ENCODE data around the gene FZR1. TPM values are rescaled to one million over a fixed set of nuclear protein-coding genes. Genes with fewer than 3 reads are reported as not detected.
A peak's percentile ranks its signal among the peaks of the same experiment; 100 is the strongest.
"Not testable (repeated sequence)": the region's sequence is repeated elsewhere in the genome, so short reads cannot be mapped to it uniquely, and the experiment has no call there.

Gene FZR1
- total RNA-seq, 1 donor from 2014 or later, result 45.3 TPM

- H3K36me3 Mint-ChIP-seq (ENCODE audit: low read depth), result peaks cover 10% of the 10 kb centered on the region
- intact Hi-C loops (cut with micrococcal nuclease), result loop anchor here (2.0 to 5.0 kb wide), 2 partner anchors 895 to 1345 kb away; partner anchors contain the start of genes CHAF1A and DOT1L
- H3K27me3 Mint-ChIP-seq (ENCODE audit: insufficient read depth), result no peaks in the 10 kb centered on the region
- peak; percentile 15 for DNase-seq (ENCODE audit: low spot score)
- no peaks in the 10 kb centered on the region for H3K9me3 Mint-ChIP-seq
- peak overlapping the region; percentile 93 for H3K4me3 Mint-ChIP-seq
- H3K4me1 Mint-ChIP-seq (ENCODE audit: low read depth), result peaks cover 40% of the 10 kb centered on the region
- peak overlapping the region; percentile 91 for H3K27ac Mint-ChIP-seq
Measured at GRCh38 chr19:3507371-3508120, 1.4 kb downstream of the FZR1 start.

GRCh38 chr19:3508121-3508661 lies 2.1 kb downstream of the FZR1 start:
- not testable (repeated sequence) for H3K27ac Mint-ChIP-seq; H3K9me3 Mint-ChIP-seq; H3K27me3 Mint-ChIP-seq (ENCODE audit: insufficient read depth); DNase-seq (ENCODE audit: low spot score)
- peaks cover 40% of the 10 kb centered on the region for H3K4me1 Mint-ChIP-seq (ENCODE audit: low read depth)
- peaks cover 10% of the 10 kb centered on the region for H3K36me3 Mint-ChIP-seq (ENCODE audit: low read depth)
- intact Hi-C loops (cut with micrococcal nuclease), result loop anchor here (5.0 kb wide), 1 partner anchor 1346 kb away; the partner anchor contains the start of gene DOT1L
- peak overlapping the region; percentile 20 for H3K4me3 Mint-ChIP-seq

DNA sequence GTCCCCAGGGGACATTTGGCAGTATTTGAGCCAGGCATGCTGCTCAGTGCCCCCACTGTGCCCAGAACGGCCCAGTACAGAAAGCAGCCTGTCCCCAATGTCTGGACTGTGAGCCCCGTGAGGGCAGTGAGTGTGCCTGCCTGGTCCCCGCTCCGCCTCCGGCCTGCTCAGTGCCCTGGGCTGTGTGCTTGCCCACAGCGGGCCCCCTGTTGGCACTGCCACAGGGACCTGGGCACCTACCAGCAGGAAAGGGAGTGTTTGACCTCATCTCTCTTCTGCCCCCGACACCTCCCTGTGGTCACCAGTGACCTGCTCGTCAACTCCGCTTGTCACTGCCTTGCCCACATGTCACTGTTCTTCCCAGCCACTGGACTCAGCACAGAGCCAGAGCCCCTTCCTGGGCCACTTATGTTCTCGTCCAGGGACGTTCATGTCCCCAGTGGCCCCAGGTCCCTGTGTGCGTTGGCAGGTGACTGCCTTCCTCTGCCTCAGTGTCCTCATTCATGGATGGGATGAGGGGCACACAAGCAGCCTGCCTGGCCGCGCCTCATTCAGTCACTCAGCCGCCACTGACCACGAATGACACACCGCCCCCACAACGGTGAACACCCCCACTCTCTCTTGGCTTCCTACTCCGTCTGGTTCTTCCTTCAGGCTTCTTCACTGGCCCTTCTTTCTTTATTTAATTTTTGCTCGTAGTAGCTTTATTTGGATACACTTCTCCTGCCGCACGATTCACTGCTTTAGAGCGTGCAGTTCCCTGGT lies 2.8 kb downstream of the FZR1 start:
- Mint-ChIP-seq H3K4me3 (peak overlapping the region; percentile 56), H3K4me1 (ENCODE audit: low read depth) (peaks cover 40% of the 10 kb centered on the region), H3K27me3 (ENCODE audit: insufficient read depth) (no peaks in the 10 kb centered on the region), H3K27ac (peak overlapping the region; percentile 40), H3K36me3 (ENCODE audit: low read depth) (peaks cover 10% of the 10 kb centered on the region), H3K9me3 (no peaks in the 10 kb centered on the region)
- intact Hi-C loops (cut with micrococcal nuclease), result loop anchor here (5.0 kb wide), 1 partner anchor 1347 kb away; the partner anchor contains the start of gene DOT1L
- DNase-seq (ENCODE audit: low spot score), result no peak

GRCh38 chr19:3509566-3509989 lies 3.5 kb downstream of the FZR1 start:
- Mint-ChIP-seq H3K27ac (peak overlapping the region; percentile 40), H3K36me3 (ENCODE audit: low read depth) (peaks cover 10% of the 10 kb centered on the region), H3K4me3 (peak overlapping the region; percentile 56), H3K27me3 (ENCODE audit: insufficient read depth) (no peaks in the 10 kb centered on the region), H3K4me1 (ENCODE audit: low read depth) (peaks cover 38% of the 10 kb centered on the region), H3K9me3 (no peaks in the 10 kb centered on the region)
- intact Hi-C loops (cut with micrococcal nuclease), result loop anchor here (5.0 kb wide), 1 partner anchor 1347 kb away; the partner anchor contains the start of gene DOT1L
- DNase-seq (ENCODE audit: low spot score), result no peak

DNA sequence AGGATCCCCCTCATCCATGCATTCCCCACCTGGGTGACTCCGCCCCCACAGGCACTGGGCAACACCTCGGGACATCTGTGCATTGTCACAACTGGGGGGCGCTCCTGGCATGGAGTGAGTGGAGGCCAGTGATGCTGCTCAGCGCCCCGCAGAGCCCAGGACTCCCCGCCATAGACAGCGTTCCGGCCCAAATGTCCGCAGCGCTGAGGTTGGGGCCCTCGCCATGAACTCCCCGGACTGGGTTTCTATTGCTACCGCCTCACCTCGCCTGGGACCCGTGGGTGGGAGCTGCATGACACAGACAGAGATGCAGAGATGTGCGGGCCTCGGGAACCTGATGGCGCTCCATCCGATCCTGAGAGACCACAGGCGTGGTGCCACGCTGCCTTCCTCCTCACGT lies 4.6 kb downstream of the FZR1 start:
- Mint-ChIP-seq H3K4me1 (ENCODE audit: low read depth) (peaks cover 31% of the 10 kb centered on the region), H3K4me3 (no peak overlapping the region), H3K27ac (no peak overlapping the region), H3K9me3 (no peaks in the 10 kb centered on the region), H3K36me3 (ENCODE audit: low read depth) (peaks cover 10% of the 10 kb centered on the region), H3K27me3 (ENCODE audit: insufficient read depth) (no peaks in the 10 kb centered on the region)
- no peak for DNase-seq (ENCODE audit: low spot score)
- intact Hi-C loops (cut with micrococcal nuclease), result no loop called here

GRCh38 chr19:3511506-3512251 lies 5.6 kb downstream of the FZR1 start:
- Mint-ChIP-seq H3K36me3 (ENCODE audit: low read depth) (peaks cover 9% of the 10 kb centered on the region), H3K4me3 (no peak overlapping the region), H3K4me1 (ENCODE audit: low read depth) (peaks cover 32% of the 10 kb centered on the region), H3K27ac (no peak overlapping the region), H3K27me3 (ENCODE audit: insufficient read depth) (no peaks in the 10 kb centered on the region), H3K9me3 (no peaks in the 10 kb centered on the region)
- intact Hi-C loops (cut with micrococcal nuclease), result no loop called here
- no peak for DNase-seq (ENCODE audit: low spot score)

- Mint-ChIP-seq H3K36me3 (ENCODE audit: low read depth) (peaks cover 6% of the 10 kb centered on the region), H3K27me3 (ENCODE audit: insufficient read depth) (no peaks in the 10 kb centered on the region), H3K4me3 (no peak overlapping the region), H3K4me1 (ENCODE audit: low read depth) (peaks cover 23% of the 10 kb centered on the region), H3K9me3 (no peaks in the 10 kb centered on the region), H3K27ac (no peak overlapping the region)
- DNase-seq (ENCODE audit: low spot score), result no peak
- intact Hi-C loops (cut with micrococcal nuclease), result no loop called here
Measured at GRCh38 chr19:3512562-3513228, 6.6 kb downstream of the FZR1 start.

DNA sequence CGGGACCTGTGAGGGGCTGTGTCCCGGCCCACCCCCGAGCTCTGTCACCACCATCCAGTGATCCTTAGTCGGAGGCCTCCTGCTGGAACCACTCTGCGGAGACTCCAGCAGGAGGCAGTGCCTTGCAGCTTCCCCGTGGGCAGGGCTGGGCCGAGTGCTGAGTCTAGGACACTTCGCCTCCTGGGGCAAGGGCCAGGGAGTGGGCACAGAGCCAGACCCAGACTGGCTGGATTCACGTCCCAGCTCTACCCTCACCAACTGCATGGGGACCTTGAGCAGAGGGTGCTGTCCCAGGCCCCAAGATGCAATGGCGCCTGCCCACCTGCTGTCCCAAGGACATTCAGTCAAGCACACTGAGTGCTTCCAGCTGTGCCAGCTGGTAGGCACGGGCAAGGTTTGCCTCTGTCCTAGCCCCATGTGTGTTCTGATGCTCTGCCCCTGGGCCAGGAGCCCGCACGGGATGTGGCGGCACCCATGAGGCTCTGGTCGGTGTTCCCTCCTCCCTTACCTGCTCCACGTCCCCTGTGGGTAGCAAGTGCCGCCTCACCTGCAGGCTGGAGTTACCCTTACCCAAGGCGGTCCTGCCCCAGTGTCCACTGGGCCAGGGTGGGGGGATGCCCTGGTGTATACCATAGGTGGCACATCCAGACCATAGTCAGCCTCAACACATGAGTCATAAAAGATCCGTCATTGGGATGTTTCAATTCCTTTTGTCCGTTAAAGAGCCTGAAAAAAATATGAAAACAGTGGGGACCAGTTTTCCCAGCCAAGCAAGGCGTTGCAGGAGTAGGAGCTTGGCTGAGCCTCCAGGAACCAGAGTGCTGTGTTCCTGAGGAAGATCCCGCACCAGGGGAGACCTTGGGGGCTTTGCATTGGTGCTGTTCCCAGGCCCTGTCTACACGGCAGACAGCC lies 7.4 kb downstream of the FZR1 start:
- peaks cover 23% of the 10 kb centered on the region for H3K4me1 Mint-ChIP-seq (ENCODE audit: low read depth)
- peaks cover 6% of the 10 kb centered on the region for H3K36me3 Mint-ChIP-seq (ENCODE audit: low read depth)
- no peaks in the 10 kb centered on the region for H3K27me3 Mint-ChIP-seq (ENCODE audit: insufficient read depth)
- no peak for DNase-seq (ENCODE audit: low spot score)
- H3K4me3 Mint-ChIP-seq, result no peak overlapping the region
- H3K27ac Mint-ChIP-seq, result no peak overlapping the region
- no peaks in the 10 kb centered on the region for H3K9me3 Mint-ChIP-seq
- intact Hi-C loops (cut with micrococcal nuclease), result no loop called here

GRCh38 chr19:3514930-3515329 lies 8.8 kb downstream of the FZR1 start:
- Mint-ChIP-seq H3K4me1 (ENCODE audit: low read depth) (peaks cover 12% of the 10 kb centered on the region), H3K9me3 (no peaks in the 10 kb centered on the region), H3K27ac (no peak overlapping the region), H3K4me3 (no peak overlapping the region), H3K27me3 (ENCODE audit: insufficient read depth) (no peaks in the 10 kb centered on the region), H3K36me3 (ENCODE audit: low read depth) (peaks cover 6% of the 10 kb centered on the region)
- DNase-seq (ENCODE audit: low spot score), result no peak
- intact Hi-C loops (cut with micrococcal nuclease), result no loop called here

- H3K36me3 Mint-ChIP-seq (ENCODE audit: low read depth), result peaks cover 7% of the 10 kb centered on the region
- H3K4me1 Mint-ChIP-seq (ENCODE audit: low read depth), result peaks cover 6% of the 10 kb centered on the region
- no peaks in the 10 kb centered on the region for H3K27me3 Mint-ChIP-seq (ENCODE audit: insufficient read depth)
- DNase-seq (ENCODE audit: low spot score), result no peak
- no peaks in the 10 kb centered on the region for H3K9me3 Mint-ChIP-seq
- intact Hi-C loops (cut with micrococcal nuclease), result no loop called here
- peak overlapping the region; percentile 70 for H3K27ac Mint-ChIP-seq
- no peak overlapping the region for H3K4me3 Mint-ChIP-seq
Measured at GRCh38 chr19:3515891-3516422, 9.8 kb downstream of the FZR1 start.

DNA sequence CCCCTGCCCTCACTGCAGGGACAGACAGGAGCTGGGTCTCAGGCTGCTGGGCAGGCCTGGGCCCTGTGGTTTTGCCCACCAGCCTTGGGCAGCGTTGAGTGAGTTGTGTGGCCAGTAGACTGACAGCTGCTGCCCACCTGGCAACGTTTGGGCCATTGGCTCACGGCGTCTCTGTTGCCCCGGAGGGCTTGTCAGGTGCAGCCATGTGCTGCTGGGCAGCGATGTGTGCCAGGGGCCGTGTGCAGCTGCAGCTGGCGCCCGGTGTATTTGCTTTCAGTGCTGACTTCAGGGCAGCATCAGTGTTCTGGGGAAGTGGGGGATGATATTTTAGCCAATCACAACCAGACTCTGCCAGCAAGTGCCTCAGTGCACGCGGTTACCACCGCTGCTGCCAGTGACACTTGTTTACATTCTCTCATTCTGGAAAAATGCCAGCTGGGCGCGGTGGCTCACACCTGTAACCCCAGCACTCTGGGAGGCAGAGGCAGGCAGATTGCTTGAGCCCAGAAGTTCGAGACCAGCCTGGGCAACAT lies 10.6 kb downstream of the FZR1 start:
- Mint-ChIP-seq H3K4me3 (no peak overlapping the region), H3K4me1 (ENCODE audit: low read depth) (peaks cover 9% of the 10 kb centered on the region), H3K36me3 (ENCODE audit: low read depth) (peaks cover 6% of the 10 kb centered on the region), H3K27me3 (ENCODE audit: insufficient read depth) (no peaks in the 10 kb centered on the region), H3K9me3 (no peaks in the 10 kb centered on the region), H3K27ac (no peak overlapping the region)
- DNase-seq (ENCODE audit: low spot score), result no peak
- intact Hi-C loops (cut with micrococcal nuclease), result no loop called here

Measured in activated T-helper 1 cell treated with anti-CD3 and anti-CD28 coated beads, Interleukin-12 subunit alpha, Interleukin-12 subunit beta, Interleukin-2, Interleukin-4 antibody, amounts not matched to agents 30 ng/mL and 10 ng/mL and 1 ng/mL, durations not matched to agents 14 hours and 24 hours and 36 hours (primary cell).